K562 (cell line): ENCODE data around the gene SF3B4. TPM values are rescaled to one million over a fixed set of nuclear protein-coding genes. Genes with fewer than 3 reads are reported as not detected.

ENCODE experiments used
- CCNT2 ChIP-seq: IDR thresholded peaks from 2 replicates; pipeline ENCODE4 v1.6.1; 2011; ENCODE audit warnings: borderline replicate concordance, low read depth, mild to moderate bottlenecking, moderate library complexity, mixed read lengths, low read length; ENCODE audit not compliant: insufficient read length; ENCODE audit errors: extremely low read depth
- DACH1 ChIP-seq: fragments of 450-650 bp; IDR thresholded peaks from 2 replicates; pipeline ENCODE4 v1.6.1; 2018; ENCODE audit not compliant: partially characterized antibody
- ELF4 ChIP-seq: fragments of 450-650 bp; formaldehyde crosslinking; IDR thresholded peaks from 2 replicates; pipeline ENCODE4 v1.4.0; 2022; ENCODE audit warnings: missing genetic modification characterization
- ERF ChIP-seq: fragments of 450-650 bp; formaldehyde crosslinking; IDR thresholded peaks from 2 replicates; pipeline ENCODE4 v1.4.0; 2020; ENCODE audit warnings: mild to moderate bottlenecking, mixed read lengths
- ETV5 ChIP-seq: sonication (generic); formaldehyde crosslinking; IDR thresholded peaks from 2 replicates; pipeline ENCODE4 v1.4.0; 2020; ENCODE audit warnings: low read depth, mild to moderate bottlenecking, missing genetic modification reagents
- FOXK1 ChIP-seq: sonication (generic); formaldehyde crosslinking; IDR thresholded peaks from 2 replicates; pipeline ENCODE4 v1.8.0; 2022; ENCODE audit warnings: missing genetic modification reagents, mild to moderate bottlenecking, borderline replicate concordance
- GATAD2A ChIP-seq: fragments of 450-650 bp; IDR thresholded peaks from 2 replicates; pipeline ENCODE4 v1.6.1; 2017
- HNRNPLL ChIP-seq: fragments of 200-400 bp; formaldehyde crosslinking; IDR thresholded peaks from 2 replicates; pipeline ENCODE4 v1.6.1; 2017; ENCODE audit warnings: low read length, low read depth, mild to moderate bottlenecking; ENCODE audit not compliant: poor library complexity, severe bottlenecking
- IRF2 ChIP-seq: sonication (generic); formaldehyde crosslinking; IDR thresholded peaks from 2 replicates; pipeline ENCODE4 v1.8.1; 2022; ENCODE audit warnings: mild to moderate bottlenecking, missing genetic modification reagents
- MAFG ChIP-seq: fragments of 450-650 bp; conservative IDR thresholded peaks from 2 replicates; pipeline ENCODE4 v1.6.1; 2016; ENCODE audit warnings: missing genetic modification characterization, missing compliant biosample characterization
- MXI1 ChIP-seq: IDR thresholded peaks from 2 replicates; pipeline ENCODE4 v1.6.1; 2011; ENCODE audit warnings: low read depth, mild to moderate bottlenecking, improper control_type of control experiment, low read length
- NFIX ChIP-seq: fragments of 250-450 bp; sonication (Bioruptor Pico); IDR thresholded peaks from 2 replicates; pipeline ENCODE4 v1.4.0; 2020; ENCODE audit warnings: low read depth, mild to moderate bottlenecking, moderate library complexity
- NUFIP1 ChIP-seq: fragments of 450-650 bp; IDR thresholded peaks from 2 replicates; pipeline ENCODE4 v1.6.1; 2018; ENCODE audit not compliant: partially characterized antibody
- RB1 ChIP-seq: fragments of 450-650 bp; IDR thresholded peaks from 2 replicates; pipeline ENCODE4 v1.6.1; 2017; ENCODE audit warnings: low read depth, mild to moderate bottlenecking
- RBBP5 ChIP-seq: fragments of 200-600 bp; sonication (generic); IDR thresholded peaks from 2 replicates; pipeline ENCODE4 v1.6.1; 2012; ENCODE audit warnings: borderline replicate concordance, mild to moderate bottlenecking, low read length, control low read depth, inconsistent platforms; ENCODE audit not compliant: insufficient read depth, poor library complexity, severe bottlenecking
- RBFOX2 ChIP-seq: fragments of 200-400 bp; formaldehyde crosslinking; IDR thresholded peaks from 2 replicates; pipeline ENCODE4 v1.6.1; 2017; ENCODE audit warnings: low read depth, mild to moderate bottlenecking, low read length, moderate library complexity
- SRSF3 ChIP-seq: fragments of 200-400 bp; formaldehyde crosslinking; IDR thresholded peaks from 2 replicates; pipeline ENCODE4 v1.6.1; 2016; ENCODE audit warnings: mild to moderate bottlenecking, low read length, moderate library complexity; ENCODE audit not compliant: insufficient read depth
- U2AF2 ChIP-seq: fragments of 200-400 bp; formaldehyde crosslinking; optimal IDR thresholded peaks from 2 replicates; pipeline ENCODE3; 2017; ENCODE audit warnings: low read depth, mild to moderate bottlenecking, low read length
- ZBTB17 ChIP-seq: fragments of 450-650 bp; formaldehyde crosslinking; IDR thresholded peaks from 2 replicates; pipeline ENCODE4 v1.4.0; 2020; ENCODE audit warnings: mild to moderate bottlenecking
- ZNF263 ChIP-seq: sonication (generic); formaldehyde crosslinking; IDR thresholded peaks from 2 replicates; pipeline ENCODE4 v1.8.0; 2022; ENCODE audit warnings: mild to moderate bottlenecking, missing genetic modification reagents, borderline replicate concordance
- ZNF282 ChIP-seq: sonication (generic); formaldehyde crosslinking; IDR thresholded peaks from 2 replicates; pipeline ENCODE4 v1.8.1; 2023; ENCODE audit warnings: missing genetic modification reagents
- ZNF551 ChIP-seq: fragments of 250-450 bp; sonication (Bioruptor Pico); IDR thresholded peaks from 2 replicates; pipeline ENCODE4 v1.5.0; 2021; ENCODE audit warnings: mild to moderate bottlenecking, moderate library complexity
- ZNF780A ChIP-seq: fragments of 250-450 bp; sonication (Bioruptor Pico); IDR thresholded peaks from 2 replicates; pipeline ENCODE4 v1.5.0; 2021; ENCODE audit warnings: mild to moderate bottlenecking
- polyA plus RNA-seq, 8 experiments: library from polyadenylated mRNA; depleted of rRNA in 4 of 8; stranded (reverse) in 5 of 8; unstranded in 3 of 8; fragments of >200 nt; fragmentation: Nextera tagmentation in 2 of 8; fragmentation: Illumina TruSeq in 1 of 8; extraction: Ambion mirVana in 2 of 8; extraction: Trizol in 1 of 8; gene quantifications; 2 replicates each; pipeline versions ENCODE4 v1.2.1 to v1.2.3, GENCODE V29; 2011 to 2014; ENCODE audit warnings: inconsistent platforms in 1 of 8, missing spikeins in 1 of 8
- total RNA-seq, 7 experiments: library from RNA; depleted of rRNA in 6 of 7; stranded (reverse); fragments of >200 nt in 6 of 7; fragmentation: Illumina TruSeq in 2 of 7; extraction: Trizol in 2 of 7; gene quantifications; 2 replicates each; pipeline versions ENCODE4 v1.2.1 to v1.2.3, GENCODE V29; 2011 to 2021; ENCODE audit warnings: low replicate concordance in 1 of 7
- TF ChIP-seq, protein P1 (sequence below): fragments of 450-650 bp; formaldehyde crosslinking; IDR thresholded peaks from 2 replicates; pipeline ENCODE4 v1.4.0; 2022; ENCODE audit warnings: mild to moderate bottlenecking, moderate library complexity
- TF ChIP-seq, protein P2 (sequence below): fragments of 250-450 bp; sonication (Bioruptor Pico); IDR thresholded peaks from 2 replicates; pipeline ENCODE4 v1.8.0; 2022; ENCODE audit warnings: moderate library complexity, mild to moderate bottlenecking, inconsistent platforms
- TF ChIP-seq, protein P3 (sequence below): IDR thresholded peaks from 2 replicates; pipeline ENCODE4 v1.6.1; 2016; ENCODE audit warnings: missing genetic modification characterization, missing compliant biosample characterization

Gene SF3B4
- total and polyA plus RNA-seq, 9 of the 15 experiments (the other 6 are each of a cell fraction or from before 2014, with no cell fraction given): 3.0 to 88.0 (median 26.1) TPM

DNA sequence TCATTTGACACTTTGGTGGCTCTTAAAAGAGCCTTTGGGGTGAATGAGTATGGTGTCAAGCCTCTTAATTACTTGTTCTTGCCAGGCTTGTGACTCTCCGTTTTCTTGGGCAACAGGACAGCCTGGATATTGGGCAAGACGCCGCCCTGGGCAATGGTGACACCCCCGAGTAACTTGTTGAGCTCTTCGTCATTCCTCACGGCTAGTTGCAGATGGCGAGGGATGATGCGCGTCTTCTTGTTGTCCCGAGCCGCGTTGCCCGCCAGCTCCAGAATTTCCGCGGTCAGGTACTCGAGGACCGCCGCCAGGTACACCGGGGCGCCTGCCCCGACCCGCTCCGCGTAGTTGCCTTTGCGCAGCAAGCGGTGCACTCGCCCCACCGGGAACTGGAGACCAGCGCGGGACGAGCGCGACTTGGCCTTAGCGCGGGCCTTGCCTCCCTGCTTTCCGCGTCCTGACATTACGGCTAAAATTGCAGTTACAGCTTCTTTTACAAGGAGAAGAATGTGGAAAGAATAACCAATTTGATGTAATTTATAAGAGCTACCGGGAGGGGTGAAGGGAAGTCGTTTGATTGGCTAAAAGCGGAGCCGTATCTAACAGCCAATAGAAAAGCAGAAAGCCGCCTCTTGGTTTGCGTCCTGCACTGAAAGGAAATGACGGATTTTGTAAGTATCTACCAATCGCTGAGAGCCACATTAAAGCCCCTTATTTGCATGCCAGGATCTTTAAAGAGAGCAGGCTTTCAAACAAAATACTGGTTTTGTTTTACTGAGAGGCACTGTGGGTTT lies 40.0 kb downstream of the SF3B4 start (continued):
- TF ChIP-seq SRSF3 (0 out of 2 replicates have a peak, but pooled peaks have one; percentile 46), ZNF780A (CRISPR knock-in tag) (no peak), MAFG (tag) (no peak), HNRNPLL (peak; percentile 93), NUFIP1 (no peak), ELF4 (CRISPR knock-in tag) (no peak), ZBTB17 (no peak), ZNF263 (CRISPR knock-in tag) (peak; percentile 60), NFIX (no peak), RBBP5 (no peak), FOXK1 (CRISPR knock-in tag) (no peak), GATAD2A (no peak), MXI1 (no peak), ZNF551 (CRISPR knock-in tag) (no peak), RBFOX2 (peak; percentile 85), ZNF282 (CRISPR knock-in tag) (no peak), RB1 (peak; percentile 65; the same call in 1 of the 2 replicates), ETV5 (CRISPR knock-in tag) (no peak; the same call in 1 of the 2 replicates), DACH1 (no peak), CCNT2 (peak; percentile 58), U2AF2 (no peak), IRF2 (CRISPR knock-in tag) (no peak), ERF (CRISPR knock-in tag) (peak; percentile 26; the same call in 1 of the 2 replicates)
- TF ChIP-seq, protein P1, sequence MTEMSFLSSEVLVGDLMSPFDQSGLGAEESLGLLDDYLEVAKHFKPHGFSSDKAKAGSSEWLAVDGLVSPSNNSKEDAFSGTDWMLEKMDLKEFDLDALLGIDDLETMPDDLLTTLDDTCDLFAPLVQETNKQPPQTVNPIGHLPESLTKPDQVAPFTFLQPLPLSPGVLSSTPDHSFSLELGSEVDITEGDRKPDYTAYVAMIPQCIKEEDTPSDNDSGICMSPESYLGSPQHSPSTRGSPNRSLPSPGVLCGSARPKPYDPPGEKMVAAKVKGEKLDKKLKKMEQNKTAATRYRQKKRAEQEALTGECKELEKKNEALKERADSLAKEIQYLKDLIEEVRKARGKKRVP (CRISPR knock-in tag): 0 out of 2 replicates have a peak, but pooled peaks have one; percentile 10
- TF ChIP-seq, protein P2, sequence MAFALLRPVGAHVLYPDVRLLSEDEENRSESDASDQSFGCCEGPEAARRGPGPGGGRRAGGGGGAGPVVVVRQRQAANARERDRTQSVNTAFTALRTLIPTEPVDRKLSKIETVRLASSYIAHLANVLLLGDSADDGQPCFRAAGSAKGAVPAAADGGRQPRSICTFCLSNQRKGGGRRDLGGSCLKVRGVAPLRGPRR (CRISPR knock-in tag): no peak
- TF ChIP-seq, protein P3, sequence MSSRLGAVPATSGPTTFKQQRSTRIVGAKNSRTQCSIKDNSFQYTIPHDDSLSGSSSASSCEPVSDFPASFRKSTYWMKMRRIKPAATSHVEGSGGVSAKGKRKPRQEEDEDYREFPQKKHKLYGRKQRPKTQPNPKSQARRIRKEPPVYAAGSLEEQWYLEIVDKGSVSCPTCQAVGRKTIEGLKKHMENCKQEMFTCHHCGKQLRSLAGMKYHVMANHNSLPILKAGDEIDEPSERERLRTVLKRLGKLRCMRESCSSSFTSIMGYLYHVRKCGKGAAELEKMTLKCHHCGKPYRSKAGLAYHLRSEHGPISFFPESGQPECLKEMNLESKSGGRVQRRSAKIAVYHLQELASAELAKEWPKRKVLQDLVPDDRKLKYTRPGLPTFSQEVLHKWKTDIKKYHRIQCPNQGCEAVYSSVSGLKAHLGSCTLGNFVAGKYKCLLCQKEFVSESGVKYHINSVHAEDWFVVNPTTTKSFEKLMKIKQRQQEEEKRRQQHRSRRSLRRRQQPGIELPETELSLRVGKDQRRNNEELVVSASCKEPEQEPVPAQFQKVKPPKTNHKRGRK (tag): no peak
